Endothelial cell (in vitro differentiated cells): Measurements from ENCODE around the gene HES3. TPM values are rescaled to one million over a fixed set of nuclear protein-coding genes. Genes with fewer than 3 reads are reported as not detected.

Experiments used
- DNase-seq: peaks from one replicate; pipeline ENCODE4 v3.0.0; 2021; ENCODE audit warnings: low spot score
- H3K27ac Mint-ChIP-seq: one replicate; pipeline ENCODE4 v1.8.0; 2021; ENCODE audit warnings: mixed read lengths, inconsistent platforms; ENCODE audit not compliant: unreplicated experiment
- H3K27me3 Mint-ChIP-seq: one replicate; pipeline ENCODE4 v1.8.0; 2021; ENCODE audit warnings: mild to moderate bottlenecking, moderate library complexity, mixed read lengths, inconsistent platforms; ENCODE audit not compliant: unreplicated experiment
- H3K36me3 Mint-ChIP-seq: one replicate; pipeline ENCODE4 v1.8.0; 2021; ENCODE audit warnings: mild to moderate bottlenecking, low read depth, mixed read lengths, inconsistent platforms; ENCODE audit not compliant: unreplicated experiment
- H3K4me1 Mint-ChIP-seq: one replicate; pipeline ENCODE4 v1.8.0; 2021; ENCODE audit warnings: mild to moderate bottlenecking, mixed read lengths, inconsistent platforms; ENCODE audit not compliant: unreplicated experiment
- H3K4me3 Mint-ChIP-seq: one replicate; pipeline ENCODE4 v1.8.0; 2021; ENCODE audit warnings: mild to moderate bottlenecking, mixed read lengths, inconsistent platforms; ENCODE audit not compliant: unreplicated experiment
- H3K9me3 Mint-ChIP-seq: one replicate; pipeline ENCODE4 v1.8.0; 2021; ENCODE audit warnings: mixed read lengths, inconsistent platforms; ENCODE audit not compliant: unreplicated experiment
- CTCF ChIP-seq: fragments of 200-600 bp; sonication (generic); IDR thresholded peaks from one replicate; pipeline ENCODE4 v1.5.0; 2021; ENCODE audit warnings: antibody characterized with exemption; ENCODE audit not compliant: unreplicated experiment
- total RNA-seq: library from RNA; stranded (reverse); fragmentation: NEBNext Ultra II Directional; extraction: Animal tissue kit (Norgen Biotek cat#: 25700); gene quantifications from one replicate; pipeline ENCODE4 v1.2.1, GENCODE V29; 2021; ENCODE audit not compliant: unreplicated experiment

Gene HES3
- total RNA-seq, 1 donor from 2014 or later: not detected

GRCh38 chr1:6247651-6248050 is 3.7 kb downstream of the HES3 start:
- H3K9me3 Mint-ChIP-seq: no peaks in the 10 kb centered on the region
- H3K4me3 Mint-ChIP-seq: no peak overlapping the region
- no peaks in the 10 kb centered on the region for H3K36me3 Mint-ChIP-seq
- peaks cover 25% of the 10 kb centered on the region for H3K27me3 Mint-ChIP-seq
- no peak overlapping the region for H3K27ac Mint-ChIP-seq
- TF ChIP-seq CTCF: no peak
- no peaks in the 10 kb centered on the region for H3K4me1 Mint-ChIP-seq
- no peak for DNase-seq

- no peaks in the 10 kb centered on the region for H3K9me3 Mint-ChIP-seq
- H3K4me1 Mint-ChIP-seq: no peaks in the 10 kb centered on the region
- DNase-seq: no peak
- no peaks in the 10 kb centered on the region for H3K36me3 Mint-ChIP-seq
- TF ChIP-seq CTCF: no peak
- H3K27ac Mint-ChIP-seq: no peak overlapping the region
- no peak overlapping the region for H3K4me3 Mint-ChIP-seq
- peaks cover 25% of the 10 kb centered on the region for H3K27me3 Mint-ChIP-seq
Observed at GRCh38 chr1:6248161-6248776, 4.3 kb downstream of the HES3 start.

GRCh38 chr1:6248932-6249738 is 5.2 kb downstream of the HES3 start:
- Mint-ChIP-seq H3K4me3 (no peak overlapping the region), H3K36me3 (no peaks in the 10 kb centered on the region), H3K9me3 (no peaks in the 10 kb centered on the region), H3K27me3 (peaks cover 24% of the 10 kb centered on the region), H3K27ac (no peak overlapping the region), H3K4me1 (no peaks in the 10 kb centered on the region)
- DNase-seq: no peak
- TF ChIP-seq CTCF: no peak

GRCh38 chr1:6249739-6250689 is 6.0 kb downstream of the HES3 start:
- DNase-seq: no peak
- Mint-ChIP-seq H3K36me3 (no peaks in the 10 kb centered on the region), H3K27ac (no peak overlapping the region), H3K4me3 (no peak overlapping the region), H3K4me1 (no peaks in the 10 kb centered on the region), H3K27me3 (peaks cover 28% of the 10 kb centered on the region), H3K9me3 (no peaks in the 10 kb centered on the region)
- TF ChIP-seq CTCF: no peak
